SHP77 (cell line): ENCODE data around the gene ASB10.

Experiments
- DNase-seq, 2 experiments: peaks; one replicate each; lab custom pipeline; 2025; lab: John Stamatoyannopoulos, UW

Gene ASB10

GRCh38 chr7:151135866-151136843, 50.9 kb downstream of the ASB10 start:
- DNase-seq: no peak

DNA sequence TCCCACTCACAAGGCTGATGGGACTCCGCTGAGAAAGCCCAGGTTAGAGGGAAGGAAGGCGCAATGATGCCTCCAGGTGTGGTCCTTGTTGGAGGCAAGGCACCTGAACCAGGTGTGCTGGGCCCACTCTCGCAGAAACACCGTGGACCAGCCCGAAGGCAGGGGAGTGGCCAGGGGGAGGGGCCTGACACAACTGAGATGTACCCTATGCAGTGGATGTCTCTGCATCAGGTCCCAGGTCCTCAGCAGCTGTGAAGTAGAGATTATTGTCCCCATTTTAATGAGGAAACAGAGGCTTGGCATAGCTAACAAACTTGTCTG, 51.6 kb downstream of the ASB10 start:
- DNase-seq: no peak

- DNase-seq: no peak
Observed at GRCh38 chr7:151134743-151135524, 52.1 kb downstream of the ASB10 start.

DNA sequence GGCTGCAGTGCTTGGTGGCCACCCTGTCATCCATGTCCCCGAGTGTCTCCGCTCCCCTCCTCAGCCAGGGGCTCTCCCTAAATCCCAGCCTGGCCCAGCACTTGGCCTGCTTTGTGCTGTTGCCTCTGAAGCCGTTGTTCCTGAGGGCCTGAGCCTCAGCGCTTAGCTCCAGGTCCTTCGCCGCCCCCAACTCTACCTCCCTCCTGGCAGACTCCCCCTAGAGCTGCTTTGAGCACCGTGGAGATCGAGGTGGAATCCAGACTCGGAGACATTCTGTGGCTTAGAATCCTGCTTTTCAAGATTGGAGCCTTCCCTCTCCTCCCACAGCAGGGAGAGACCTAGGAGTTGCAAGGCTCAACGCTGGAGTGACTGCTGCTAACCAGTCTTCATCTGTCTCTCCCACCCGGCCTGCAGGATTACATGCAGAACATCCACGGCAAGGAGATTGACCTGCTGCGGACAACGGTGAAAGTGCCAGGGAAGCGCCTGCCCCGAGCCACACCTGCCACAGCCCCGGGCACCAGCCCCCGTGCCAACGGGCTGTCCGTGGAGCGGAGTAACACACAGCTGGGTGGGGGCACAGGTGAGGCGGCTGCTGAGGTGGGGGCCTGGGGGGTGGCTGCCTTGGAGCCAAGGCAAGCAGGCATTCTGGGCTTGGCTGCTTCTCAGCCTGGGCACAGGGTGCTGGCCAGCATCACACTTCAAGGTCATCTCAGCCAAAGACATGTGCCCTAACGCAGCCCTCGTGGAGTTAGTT, 52.9 kb downstream of the ASB10 start:
- DNase-seq: no peak

DNA sequence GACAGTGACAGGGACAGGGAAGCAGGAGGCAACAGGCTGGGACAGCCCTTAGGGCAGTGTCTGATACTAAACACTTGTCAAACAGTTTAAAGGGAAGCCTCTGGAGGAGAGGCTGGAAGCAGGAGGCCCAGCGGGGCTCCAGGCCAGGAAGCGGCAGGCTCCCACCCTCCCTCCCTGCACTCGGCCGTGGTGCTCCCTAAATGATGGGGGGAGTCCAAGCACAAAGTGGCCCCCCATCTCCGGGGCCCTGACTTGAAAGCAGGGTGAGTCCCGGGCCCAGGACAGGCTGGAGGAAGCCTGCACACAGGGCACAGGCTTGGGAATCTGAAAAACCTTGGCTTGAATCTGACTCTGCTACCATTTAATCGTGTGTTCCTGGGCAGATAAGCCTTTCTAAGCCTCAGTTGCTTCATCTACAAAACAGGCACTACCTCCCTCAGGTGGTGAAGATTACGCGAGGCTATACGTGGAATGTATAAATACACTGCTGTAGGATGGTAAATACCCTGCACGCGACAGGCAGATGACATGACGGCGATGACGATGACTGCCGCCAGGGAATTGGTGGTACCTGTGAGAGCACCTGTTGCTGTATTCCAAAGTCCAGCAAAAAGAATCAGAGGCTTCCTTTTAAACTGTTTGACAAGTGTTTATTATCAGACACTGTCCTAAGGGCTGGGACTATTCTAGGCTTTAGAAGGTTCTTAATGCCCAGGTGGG, 53.6 kb downstream of the ASB10 start:
- no peak for DNase-seq

DNA sequence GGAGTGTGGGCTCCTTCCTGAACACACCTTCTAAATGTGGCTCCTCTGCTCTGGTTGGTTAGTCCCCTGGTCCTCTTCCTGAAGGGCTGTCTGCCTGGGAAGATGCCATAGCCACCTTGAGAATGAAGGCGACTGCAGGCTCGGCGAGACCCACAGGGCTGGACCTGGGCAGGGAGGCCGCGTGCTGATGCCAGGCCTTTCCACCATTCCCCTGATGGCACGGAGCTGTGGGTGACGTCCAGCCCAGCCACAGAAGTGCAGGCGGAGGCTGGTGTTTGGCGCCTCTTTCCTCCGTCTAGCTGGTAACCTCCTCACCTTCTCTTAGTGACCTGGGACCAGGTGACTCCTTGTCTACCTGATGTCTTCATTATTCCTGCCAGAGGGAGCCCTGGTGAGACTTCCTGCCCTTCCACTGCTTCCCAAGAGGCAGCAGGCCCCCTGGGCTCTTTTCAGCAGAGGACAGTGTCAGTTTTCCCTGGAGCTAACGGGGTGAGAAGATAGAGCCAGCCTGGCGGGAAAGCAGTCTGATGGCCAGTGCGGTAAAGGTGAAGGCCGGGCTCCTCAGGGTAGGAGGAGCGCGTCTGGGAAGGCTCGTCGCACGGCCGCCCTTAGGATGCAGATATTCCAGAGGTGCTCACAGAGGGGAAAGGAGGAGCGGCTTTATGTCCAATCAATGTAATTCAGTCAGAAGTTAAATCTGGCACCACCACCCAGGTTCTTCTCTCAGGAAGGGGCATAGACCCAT, 54.4 kb downstream of the ASB10 start:
- DNase-seq: no peak

GRCh38 chr7:151131592-151132293, 55.3 kb downstream of the ASB10 start:
- no peak for DNase-seq

DNA sequence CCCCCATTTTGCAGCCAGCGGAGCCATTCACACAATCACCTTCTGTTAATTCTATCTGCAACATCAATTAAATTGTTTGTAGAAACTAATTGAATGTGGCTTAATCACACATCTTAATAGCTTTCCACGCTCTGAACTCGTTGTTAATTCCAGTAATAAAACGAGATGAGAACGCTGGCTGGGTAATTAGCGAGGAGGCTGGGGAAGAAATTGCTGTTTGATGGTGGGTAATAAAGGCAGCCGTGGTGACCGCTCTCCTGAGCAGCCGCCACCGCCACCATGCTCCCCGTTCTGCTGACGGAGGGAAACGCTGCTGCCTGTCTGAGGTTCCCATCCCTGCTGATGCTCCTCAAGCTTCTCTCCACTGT, 55.8 kb downstream of the ASB10 start:
- DNase-seq: no peak

DNA sequence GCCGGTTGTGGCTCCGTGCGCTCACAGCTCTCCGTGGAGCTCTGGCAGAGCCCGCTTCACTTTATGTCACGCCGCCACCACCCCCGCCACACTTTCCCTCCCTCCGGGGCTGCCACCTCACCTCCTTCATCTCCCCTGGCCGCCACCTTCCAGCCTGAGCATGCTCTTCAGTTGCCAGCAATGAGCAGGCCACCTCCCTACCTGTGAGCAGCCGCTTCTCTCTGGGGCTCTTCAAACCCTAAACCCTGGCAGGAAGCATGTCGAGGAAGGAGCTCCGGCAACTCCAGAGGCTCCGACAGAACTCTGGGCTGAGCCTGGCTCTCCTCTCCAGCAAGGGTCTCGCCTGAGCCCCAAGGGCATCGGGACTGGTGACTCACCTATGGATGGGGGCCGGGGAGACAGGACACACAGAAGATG, 56.3 kb downstream of the ASB10 start:
- no peak for DNase-seq

DNA sequence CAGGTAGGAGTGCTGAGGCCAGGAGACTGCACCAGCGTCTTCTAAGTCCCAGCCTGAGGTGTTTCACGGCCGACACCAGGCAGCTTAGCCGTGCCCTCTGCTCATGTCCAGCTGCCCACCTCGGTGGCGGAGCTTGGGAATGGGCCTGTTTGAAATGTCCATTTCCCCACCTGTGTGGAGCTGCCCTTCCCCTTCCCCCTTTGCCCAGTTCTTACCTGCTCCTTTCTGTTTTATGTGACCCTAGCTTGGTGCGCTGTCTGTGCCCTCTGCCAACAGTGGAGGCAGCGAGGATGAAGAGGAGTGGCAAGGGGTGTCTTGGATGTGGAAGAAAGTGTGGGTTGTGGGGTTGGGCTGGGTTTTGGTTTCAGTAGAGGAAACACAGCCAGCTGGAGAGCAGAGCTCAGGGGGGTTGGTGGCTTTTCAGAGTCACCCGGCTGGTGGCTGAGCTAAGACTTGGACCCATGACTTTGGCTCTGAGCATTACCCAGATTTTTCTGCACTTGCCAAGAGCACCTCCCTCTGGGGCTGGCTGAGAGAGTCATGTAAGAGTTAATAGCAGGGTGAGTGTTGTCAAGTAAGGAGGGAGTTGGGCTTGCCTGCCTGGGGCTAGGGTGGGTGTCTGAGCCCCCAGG, 57.0 kb downstream of the ASB10 start:
- DNase-seq: no peak

DNA sequence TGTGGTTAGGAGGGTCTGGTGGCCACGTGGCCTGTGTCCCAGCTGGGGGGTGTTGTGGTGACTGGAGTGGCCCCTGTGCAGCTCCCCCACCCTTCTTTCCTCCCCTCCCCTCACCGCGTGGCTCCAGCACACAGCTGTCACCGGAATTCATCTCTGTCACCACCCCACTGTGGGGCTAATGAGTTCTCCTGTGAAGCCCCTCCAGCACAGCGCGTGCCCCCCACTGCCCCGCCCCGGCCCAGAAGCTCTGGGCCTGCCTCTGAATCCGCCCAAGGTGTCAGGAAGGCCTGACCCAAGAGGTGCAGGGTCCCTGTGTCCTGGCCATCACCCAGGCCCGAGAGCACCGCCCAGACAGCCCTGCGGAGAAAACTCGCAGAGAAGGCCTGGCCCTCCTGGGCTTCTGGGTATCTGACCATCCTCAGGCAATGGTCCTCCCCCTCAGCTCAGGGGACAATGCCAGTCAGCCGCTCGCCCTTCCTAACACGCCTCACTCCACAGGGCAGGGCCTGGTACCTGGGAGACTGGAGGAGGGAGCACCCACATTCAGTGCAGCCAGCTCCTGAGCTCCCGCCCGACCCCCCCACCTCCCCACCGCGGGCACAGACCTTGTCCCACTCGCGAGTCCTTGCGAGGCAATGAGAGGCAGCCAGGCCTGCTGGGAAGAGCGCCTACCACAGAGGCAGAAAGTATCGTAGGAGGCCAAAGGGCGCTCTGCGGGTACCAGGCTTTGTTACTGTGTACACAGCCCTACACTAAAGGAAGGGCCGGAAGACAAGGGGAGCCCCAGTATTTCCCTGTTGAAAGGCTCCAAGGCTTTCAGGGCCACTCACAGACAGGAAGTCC, 57.7 kb downstream of the ASB10 start:
- DNase-seq: no peak

DNA sequence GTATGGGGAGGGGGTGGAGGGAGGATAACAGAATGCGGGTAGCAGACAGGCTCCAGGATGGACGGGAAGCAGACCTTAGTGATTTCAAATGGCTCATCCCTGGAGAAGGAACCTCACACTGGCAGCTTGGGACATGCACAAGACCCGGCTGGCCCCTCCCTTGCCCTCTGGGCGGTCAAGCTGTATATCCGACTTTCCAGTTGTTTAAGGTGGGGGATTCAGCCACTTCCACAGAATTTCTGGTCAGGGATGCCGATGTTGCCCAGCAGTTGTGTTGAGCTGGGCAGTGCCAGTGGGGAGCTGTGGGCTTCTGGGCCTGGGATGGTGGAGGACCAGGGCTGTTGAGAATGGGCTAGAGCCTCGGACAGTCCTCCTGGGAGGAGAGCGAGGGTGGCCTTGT, 58.3 kb downstream of the ASB10 start:
- no peak for DNase-seq

DNA sequence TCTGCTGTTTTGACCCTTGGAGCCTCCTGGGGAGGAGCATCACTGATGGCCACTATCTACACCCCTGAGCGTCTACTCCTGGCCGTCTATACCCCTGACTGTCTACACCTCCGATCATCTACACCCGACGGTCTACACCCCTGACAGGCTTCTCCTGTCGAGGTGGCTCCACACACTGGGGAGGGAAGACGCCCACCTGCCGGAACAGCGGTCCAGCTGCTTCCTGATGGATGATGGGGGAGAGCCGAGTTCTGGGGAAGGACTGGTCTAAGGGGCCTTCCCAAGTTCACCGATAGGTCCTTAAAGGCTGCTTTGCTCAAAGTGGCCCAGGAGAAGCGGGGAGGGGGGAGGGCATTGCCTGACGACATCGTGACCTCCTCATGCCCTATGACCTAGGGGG, 58.9 kb downstream of the ASB10 start:
- no peak for DNase-seq

GRCh38 chr7:151126491-151127137, 60.4 kb downstream of the ASB10 start:
- no peak for DNase-seq

DNA sequence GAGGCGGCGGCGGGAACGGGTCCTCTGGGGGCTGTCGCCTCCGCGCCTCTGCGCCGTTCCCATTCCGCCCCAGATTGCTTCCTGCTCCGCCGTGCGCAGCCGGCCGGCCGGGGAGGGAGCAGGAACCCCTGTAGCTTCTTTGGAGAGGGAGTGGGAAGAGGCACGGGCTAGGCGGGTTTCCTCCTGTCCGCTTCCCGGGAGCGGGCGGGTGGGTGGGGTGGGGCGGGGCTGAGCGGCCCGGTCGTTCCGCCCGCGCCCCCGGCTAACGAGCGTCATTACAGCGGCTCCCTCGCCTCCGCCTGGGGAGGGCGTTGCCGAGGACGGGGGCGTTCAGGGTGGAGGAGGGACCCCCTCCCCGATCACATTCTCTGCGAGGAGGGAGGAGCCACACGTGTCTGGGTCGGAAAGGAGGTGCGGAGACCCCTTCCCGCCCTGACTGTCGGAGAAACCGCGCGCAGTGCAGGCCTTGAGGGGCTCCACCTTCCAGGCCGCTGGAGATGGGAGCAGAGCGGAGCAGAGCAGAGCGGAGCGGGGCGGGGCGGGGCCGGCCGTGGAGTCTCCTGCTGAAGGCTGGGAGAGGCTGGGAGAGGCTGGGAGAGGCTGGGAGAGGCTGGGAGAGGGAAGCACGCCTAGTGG, 61.1 kb downstream of the ASB10 start:
- no peak for DNase-seq
